GM06990 (cell line): ENCODE results near the gene AVPR2.

Experiments
- DNase-seq: peaks from one replicate; pipeline ENCODE4 v3.0.0-alpha.2; 2011; ENCODE audit not compliant: insufficient read length; ENCODE audit errors: extremely low read depth
- H3K27me3 ChIP-seq: replicated peaks from 2 replicates; pipeline ENCODE4 v1.6.0; 2011; ENCODE audit warnings: low read length; ENCODE audit not compliant: control insufficient read depth, insufficient read depth
- H3K36me3 ChIP-seq: 2 replicates; pipeline ENCODE4 v1.5.1; 2011; ENCODE audit warnings: low read length; ENCODE audit not compliant: control insufficient read depth, insufficient read depth
- H3K4me3 ChIP-seq: replicated peaks from 2 replicates; pipeline ENCODE4 v1.5.1; 2011; ENCODE audit warnings: low read depth, mild to moderate bottlenecking, control low read depth, low read length
- TF ChIP-seq, protein P1 (sequence below): IDR thresholded peaks from 2 replicates; pipeline ENCODE4 v1.5.1; 2011; ENCODE audit warnings: low read length, control low read depth, mild to moderate bottlenecking, inconsistent platforms; ENCODE audit not compliant: insufficient read depth, poor library complexity, severe bottlenecking

Gene AVPR2

DNA sequence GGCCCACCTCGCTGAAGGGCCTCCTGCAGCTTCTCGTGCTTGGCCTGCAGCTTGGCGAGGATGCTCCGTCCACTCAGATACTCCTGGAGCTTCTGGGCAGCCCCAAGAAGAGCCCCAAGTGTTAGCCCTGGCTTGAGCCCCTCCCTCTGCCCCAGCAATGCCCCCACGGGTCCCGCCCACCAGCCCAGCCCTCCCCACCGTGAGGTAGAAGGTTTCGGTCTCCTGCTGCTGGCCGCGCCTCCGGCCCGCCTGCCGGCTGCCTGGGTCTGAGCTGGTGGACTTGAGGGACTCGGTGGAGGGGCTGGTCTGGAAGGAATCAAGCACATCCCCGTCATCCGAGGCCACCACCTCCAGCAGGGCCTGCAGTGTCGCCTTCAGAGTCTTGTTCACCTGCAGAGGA lies 8.7 kb downstream of the AVPR2 start:
- Histone ChIP-seq H3K4me3 (no peak overlapping the region), H3K27me3 (no peaks in the 10 kb centered on the region), H3K36me3 (peaks cover 1% of the 10 kb centered on the region)
- DNase-seq, result no peak
- TF ChIP-seq, protein P1, sequence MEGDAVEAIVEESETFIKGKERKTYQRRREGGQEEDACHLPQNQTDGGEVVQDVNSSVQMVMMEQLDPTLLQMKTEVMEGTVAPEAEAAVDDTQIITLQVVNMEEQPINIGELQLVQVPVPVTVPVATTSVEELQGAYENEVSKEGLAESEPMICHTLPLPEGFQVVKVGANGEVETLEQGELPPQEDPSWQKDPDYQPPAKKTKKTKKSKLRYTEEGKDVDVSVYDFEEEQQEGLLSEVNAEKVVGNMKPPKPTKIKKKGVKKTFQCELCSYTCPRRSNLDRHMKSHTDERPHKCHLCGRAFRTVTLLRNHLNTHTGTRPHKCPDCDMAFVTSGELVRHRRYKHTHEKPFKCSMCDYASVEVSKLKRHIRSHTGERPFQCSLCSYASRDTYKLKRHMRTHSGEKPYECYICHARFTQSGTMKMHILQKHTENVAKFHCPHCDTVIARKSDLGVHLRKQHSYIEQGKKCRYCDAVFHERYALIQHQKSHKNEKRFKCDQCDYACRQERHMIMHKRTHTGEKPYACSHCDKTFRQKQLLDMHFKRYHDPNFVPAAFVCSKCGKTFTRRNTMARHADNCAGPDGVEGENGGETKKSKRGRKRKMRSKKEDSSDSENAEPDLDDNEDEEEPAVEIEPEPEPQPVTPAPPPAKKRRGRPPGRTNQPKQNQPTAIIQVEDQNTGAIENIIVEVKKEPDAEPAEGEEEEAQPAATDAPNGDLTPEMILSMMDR, result no peak

GRCh38 chrX:153913701-153914100 lies 9.2 kb downstream of the AVPR2 start:
- Histone ChIP-seq H3K36me3 (peaks cover 1% of the 10 kb centered on the region), H3K27me3 (no peaks in the 10 kb centered on the region), H3K4me3 (no peak overlapping the region)
- no peak for DNase-seq
- TF ChIP-seq, protein P1, result no peak

- no peak for DNase-seq
- TF ChIP-seq, protein P1, result no peak
- H3K36me3 ChIP-seq, result peaks cover 11% of the 10 kb centered on the region
- H3K4me3 ChIP-seq, result no peak overlapping the region
- H3K27me3 ChIP-seq, result no peaks in the 10 kb centered on the region
Measured at GRCh38 chrX:153917869-153918268, 13.4 kb downstream of the AVPR2 start.

- no peak for DNase-seq
- Histone ChIP-seq H3K27me3 (no peaks in the 10 kb centered on the region), H3K4me3 (no peak overlapping the region), H3K36me3 (peaks cover 11% of the 10 kb centered on the region)
- TF ChIP-seq, protein P1, result no peak
Measured at GRCh38 chrX:153919281-153919680, 14.8 kb downstream of the AVPR2 start.

- TF ChIP-seq, protein P1, result no peak
- no peaks in the 10 kb centered on the region for H3K27me3 ChIP-seq
- DNase-seq, result peak; percentile 4
- H3K36me3 ChIP-seq, result peaks cover 10% of the 10 kb centered on the region
- H3K4me3 ChIP-seq, result no peak overlapping the region
Measured at GRCh38 chrX:153920546-153920945, 16.1 kb downstream of the AVPR2 start.

- DNase-seq, result no peak
- peaks cover 10% of the 10 kb centered on the region for H3K36me3 ChIP-seq
- no peaks in the 10 kb centered on the region for H3K27me3 ChIP-seq
- no peak overlapping the region for H3K4me3 ChIP-seq
- TF ChIP-seq, protein P1, result no peak
Measured at GRCh38 chrX:153921070-153921469, 16.6 kb downstream of the AVPR2 start.
